Panc1 (cell line): ENCODE results near the gene SHISA7. TPM values are rescaled to one million over a fixed set of nuclear protein-coding genes. Genes with fewer than 3 reads are reported as not detected.

Experiments
- ATAC-seq: fragments of 200-7000 bp; cut with Tn5 transposase; 2 replicates; pipeline ENCODE4 v1.9.1; 2020; ENCODE audit warnings: mild to moderate bottlenecking, moderate library complexity
- BruUV-seq: library from RNA; stranded (reverse); fragments of 400-500 nt; replicated peaks from 2 replicates; lab custom pipeline; 2021; lab: Mats Ljungman, UMichigan
- CTCF ChIA-PET: fragments of 300-600 bp; sonication (Branson Sonifier 250); formaldehyde crosslinking; loops from one replicate; lab custom pipeline; 2022; ENCODE audit warnings: antibody characterized with exemption; lab: Charles Lee
- POLR2A ChIA-PET: fragments of 300-600 bp; sonication (Branson Sonifier 250); formaldehyde crosslinking; loops from one replicate; lab custom pipeline; 2022; ENCODE audit warnings: antibody characterized with exemption; lab: Charles Lee
- DNase-seq: peaks from one replicate; pipeline ENCODE4 v3.0.0-alpha.2; 2010; ENCODE audit warnings: low read depth, low spot score
- H3K27ac ChIP-seq: 2 replicates; pipeline ENCODE4 v1.5.1; 2011; ENCODE audit warnings: mild to moderate bottlenecking, low read length, inconsistent platforms
- H3K27me3 ChIP-seq: fragments of 200-500 bp; sonication (Bioruptor generic); 2 replicates; pipeline ENCODE4 v1.6.0; 2014; ENCODE audit warnings: low read length, inconsistent platforms; ENCODE audit not compliant: control insufficient read depth, insufficient read depth
- H3K36me3 ChIP-seq: fragments of 200-500 bp; sonication (Bioruptor generic); 2 replicates; pipeline ENCODE4 v1.5.1; 2014; ENCODE audit warnings: inconsistent platforms, mild to moderate bottlenecking, low read length, moderate library complexity; ENCODE audit not compliant: control insufficient read depth, insufficient read depth
- H3K4me1 ChIP-seq: 2 replicates; pipeline ENCODE4 v1.5.1; 2011; ENCODE audit warnings: inconsistent platforms, mild to moderate bottlenecking, low read length, moderate library complexity; ENCODE audit not compliant: control insufficient read depth, insufficient read depth
- H3K4me3 ChIP-seq, 2 experiments: 2 replicates each; pipeline ENCODE4 v1.5.1; 2011 to 2012; ENCODE audit warnings: low read depth in 2 of 2, low read length in 2 of 2, mild to moderate bottlenecking in 2 of 2, inconsistent platforms in 1 of 2, moderate library complexity in 1 of 2
- H3K9me3 ChIP-seq: fragments of 200-500 bp; sonication (Bioruptor generic); 2 replicates; pipeline ENCODE4 v1.5.1; 2014; ENCODE audit warnings: low read depth, mild to moderate bottlenecking, inconsistent platforms, low read length, moderate library complexity; ENCODE audit not compliant: control insufficient read depth, insufficient read depth
- CTCF ChIP-seq: fragments of 450-650 bp; IDR thresholded peaks from 2 replicates; pipeline ENCODE4 v1.5.1; 2017; ENCODE audit warnings: mild to moderate bottlenecking
- POLR2AphosphoS5 ChIP-seq: IDR thresholded peaks from 2 replicates; pipeline ENCODE4 v1.6.1; 2012; ENCODE audit warnings: mild to moderate bottlenecking, low read depth, low read length, moderate library complexity
- REST ChIP-seq, 2 experiments: IDR thresholded peaks; 2 replicates each; pipeline ENCODE4 v1.6.1; 2011 to 2012; ENCODE audit warnings: low read depth in 2 of 2, control low read depth in 1 of 2, low read length in 1 of 2, mild to moderate bottlenecking in 1 of 2, moderate library complexity in 1 of 2; ENCODE audit not compliant: insufficient read depth in 1 of 2
- SIN3A ChIP-seq: IDR thresholded peaks from 2 replicates; pipeline ENCODE4 v1.6.1; 2012; ENCODE audit warnings: low read depth, mild to moderate bottlenecking, low read length, moderate library complexity, borderline replicate concordance; ENCODE audit not compliant: insufficient read depth
- TCF7L2 ChIP-seq: IDR thresholded peaks from 2 replicates; pipeline ENCODE4 v1.6.1; 2011; ENCODE audit warnings: mild to moderate bottlenecking, low read depth, low read length, inconsistent platforms
- in situ Hi-C: cut with HindIII; loops from 2 replicates; pipeline ENCODE4 v1.10.0; 2016; ENCODE audit warnings: low sequenced_read_pairs, low pct_unique_long_range_greater_than_20kb
- intact Hi-C: fragments of 100-400 bp; cut with micrococcal nuclease; formaldehyde crosslinking; loops from one replicate; pipeline ENCODE4 v1.10.0; 2022; ENCODE audit not compliant: unreplicated experiment
- total RNA-seq: library from RNA; stranded (reverse); gene quantifications from one replicate; pipeline ENCODE4 v1.2.1, GENCODE V29; 2021; ENCODE audit not compliant: unreplicated experiment

The SHISA7 gene
- total RNA-seq, 1 experiment from 2014 or later = 0.03 TPM

- POLR2A ChIA-PET = interaction anchor here (0.7 kb wide), 1 partner anchor 23 kb away, joined by 6 read pairs; no protein-coding TSS in a partner anchor
- Histone ChIP-seq H3K4me3 (no peak overlapping the region), H3K4me1 (no peaks in the 10 kb centered on the region), H3K36me3 (no peaks in the 10 kb centered on the region), H3K27ac (no peak overlapping the region), H3K9me3 (no peaks in the 10 kb centered on the region), H3K27me3 (no peaks in the 10 kb centered on the region)
- ATAC-seq (no peak), DNase-seq (no peak)
- TF ChIP-seq CTCF (no peak), REST (IDR thresholded peaks at IDR 0.05; ENCODE audit: insufficient read depth in 1 of 2, low read depth in 2 of 2, low read length in 1 of 2) (no peak), POLR2AphosphoS5 (no peak), SIN3A (no peak), TCF7L2 (no peak)
- intact Hi-C loops = loop anchor here (10.0 kb wide), 1 partner anchor 275 kb away; the partner anchor contains the start of gene TNNT1
- CTCF ChIA-PET = interaction anchor here (0.6 kb wide), 2 partner anchors 33 to 234 kb away, joined by 3 to 7 read pairs; no protein-coding TSS in a partner anchor
- no TSS peak for BruUV-seq
- in situ Hi-C loops = no loop called here
Measured at GRCh38 chr19:55419624-55420236, 23.4 kb downstream of the SHISA7 start.

GRCh38 chr19:55419103-55419502, 24.0 kb downstream of the SHISA7 start:
- intact Hi-C loops = no loop called here
- ATAC-seq (no peak), DNase-seq (no peak)
- no peak for TF ChIP-seq TCF7L2
- TF ChIP-seq CTCF = no peak
- no peak for TF ChIP-seq REST (IDR thresholded peaks at IDR 0.05; ENCODE audit: insufficient read depth in 1 of 2, low read depth in 2 of 2, low read length in 1 of 2)
- TF ChIP-seq SIN3A = no peak
- TF ChIP-seq POLR2AphosphoS5 = no peak
- H3K27me3 ChIP-seq = no peaks in the 10 kb centered on the region
- no peaks in the 10 kb centered on the region for H3K4me1 ChIP-seq
- ChIA-PET CTCF (interaction anchor here (0.6 kb wide), 3 partner anchors 34 to 234 kb away, joined by 3 to 7 read pairs (median 3); no protein-coding TSS in a partner anchor), POLR2A (interaction anchor here (0.7 kb wide), 1 partner anchor 24 kb away, joined by 6 read pairs; no protein-coding TSS in a partner anchor)
- no peak overlapping the region for H3K4me3 ChIP-seq
- no peak overlapping the region for H3K27ac ChIP-seq
- H3K9me3 ChIP-seq = no peaks in the 10 kb centered on the region
- in situ Hi-C loops = no loop called here
- BruUV-seq = no TSS peak
- no peaks in the 10 kb centered on the region for H3K36me3 ChIP-seq
